ENCODE results near the gene CEP72.
"Not testable (repeated sequence)": the region's sequence is repeated elsewhere in the genome, so short reads cannot be mapped to it uniquely, and the experiment has no call there.

Gene CEP72

DNA sequence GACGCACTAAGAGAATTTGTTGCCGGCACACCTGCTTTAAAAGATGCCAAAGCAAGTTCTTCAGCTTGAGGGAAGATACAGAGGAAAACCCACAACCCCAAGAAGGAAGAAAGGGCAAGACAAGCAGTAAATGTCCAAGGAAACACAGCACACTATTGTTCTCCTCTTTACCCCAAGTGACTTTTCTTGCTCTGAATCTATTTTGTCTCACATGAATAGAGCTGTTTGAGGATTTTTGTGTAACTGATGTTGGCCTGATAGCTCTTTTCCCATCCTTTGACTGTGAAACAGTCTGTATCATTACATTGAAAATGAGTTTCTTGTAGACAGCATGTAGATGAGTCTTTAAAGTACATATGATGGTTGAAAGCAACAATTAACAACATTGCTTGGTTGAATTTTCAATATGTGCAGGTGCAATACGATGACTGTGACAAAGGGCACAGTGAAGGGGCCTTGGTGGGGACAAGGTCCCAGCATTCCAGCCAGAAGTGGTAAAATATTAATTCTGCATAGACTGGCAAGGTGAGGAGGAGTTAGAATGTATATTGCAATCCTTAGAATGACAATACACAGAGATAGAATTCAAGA lies 16.8 kb upstream of the CEP72 start:
- in situ Hi-C loops (cut with MboI; ENCODE audit: low sequenced_read_pairs): no loop called here

- in situ Hi-C loops (cut with MboI; ENCODE audit: low sequenced_read_pairs): no loop called here
Observed at GRCh38 chr5:597871-598563, 14.1 kb upstream of the CEP72 start.

- in situ Hi-C loops (cut with MboI; ENCODE audit: low sequenced_read_pairs): no loop called here
Observed at GRCh38 chr5:598564-598890, 13.6 kb upstream of the CEP72 start.

DNA sequence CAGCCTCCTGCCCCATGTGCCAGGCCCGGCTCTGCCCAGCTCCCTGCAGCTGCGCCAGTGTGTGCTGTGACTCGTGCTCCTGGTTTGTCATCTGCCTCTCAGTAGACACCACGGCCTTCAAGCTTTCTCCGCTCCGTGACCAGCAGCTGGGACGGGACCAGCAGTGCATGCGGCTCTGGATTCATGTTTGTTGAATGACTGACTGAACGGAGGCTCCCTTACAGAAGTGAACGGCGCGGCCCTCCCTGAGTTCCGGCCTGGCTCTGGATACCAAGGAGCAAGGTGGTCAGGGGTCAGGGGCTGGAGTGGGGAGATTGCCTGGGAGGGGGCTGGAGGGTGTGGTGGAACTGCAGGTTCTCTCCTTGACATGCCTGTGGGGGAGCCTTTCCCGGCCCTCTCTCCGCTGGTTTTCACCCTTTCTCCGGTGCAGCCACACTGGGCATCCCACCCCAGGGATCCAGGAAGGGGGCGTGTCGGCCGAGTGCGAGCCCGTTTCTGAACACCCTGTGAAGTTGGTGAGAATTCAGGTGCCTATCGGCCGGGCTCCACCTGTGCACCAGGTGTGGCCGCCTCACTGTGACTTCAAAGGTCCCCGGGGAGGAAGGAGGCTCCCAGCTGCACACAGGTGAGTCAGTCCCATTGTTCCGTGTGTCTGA lies 11.1 kb upstream of the CEP72 start:
- in situ Hi-C loops (cut with MboI; ENCODE audit: low sequenced_read_pairs): no loop called here

GRCh38 chr5:601771-602465 lies 10.2 kb upstream of the CEP72 start:
- in situ Hi-C loops (cut with MboI; ENCODE audit: low sequenced_read_pairs): no loop called here

DNA sequence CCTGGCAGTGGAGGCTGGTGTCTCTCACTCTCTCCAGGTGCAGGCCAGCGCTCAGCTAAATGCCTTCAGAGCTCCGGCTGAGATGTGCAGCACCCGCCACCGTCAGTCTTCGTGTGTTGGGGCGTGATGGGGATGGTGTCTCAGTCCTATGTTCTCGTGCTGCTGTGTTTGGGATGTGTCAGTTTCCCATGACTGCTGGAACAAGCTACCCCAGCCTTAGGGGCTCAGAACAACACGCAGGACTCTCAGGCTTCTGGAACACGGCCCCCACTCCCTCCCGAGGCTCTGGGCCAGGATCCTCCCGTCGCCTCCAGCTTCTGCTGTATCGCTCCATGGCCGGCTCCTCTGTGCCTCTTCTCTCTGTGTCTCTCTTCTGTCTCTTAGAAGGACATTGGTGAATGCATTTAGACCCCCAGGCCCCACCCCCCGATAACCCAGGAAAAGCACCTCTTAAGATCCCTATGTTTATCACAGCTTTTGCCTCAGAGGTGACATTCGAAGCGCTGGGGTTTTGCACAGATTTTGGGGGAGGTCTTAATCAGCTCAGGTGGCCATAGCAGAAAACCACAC lies 9.6 kb upstream of the CEP72 start:
- in situ Hi-C loops (cut with MboI; ENCODE audit: low sequenced_read_pairs): no loop called here

DNA sequence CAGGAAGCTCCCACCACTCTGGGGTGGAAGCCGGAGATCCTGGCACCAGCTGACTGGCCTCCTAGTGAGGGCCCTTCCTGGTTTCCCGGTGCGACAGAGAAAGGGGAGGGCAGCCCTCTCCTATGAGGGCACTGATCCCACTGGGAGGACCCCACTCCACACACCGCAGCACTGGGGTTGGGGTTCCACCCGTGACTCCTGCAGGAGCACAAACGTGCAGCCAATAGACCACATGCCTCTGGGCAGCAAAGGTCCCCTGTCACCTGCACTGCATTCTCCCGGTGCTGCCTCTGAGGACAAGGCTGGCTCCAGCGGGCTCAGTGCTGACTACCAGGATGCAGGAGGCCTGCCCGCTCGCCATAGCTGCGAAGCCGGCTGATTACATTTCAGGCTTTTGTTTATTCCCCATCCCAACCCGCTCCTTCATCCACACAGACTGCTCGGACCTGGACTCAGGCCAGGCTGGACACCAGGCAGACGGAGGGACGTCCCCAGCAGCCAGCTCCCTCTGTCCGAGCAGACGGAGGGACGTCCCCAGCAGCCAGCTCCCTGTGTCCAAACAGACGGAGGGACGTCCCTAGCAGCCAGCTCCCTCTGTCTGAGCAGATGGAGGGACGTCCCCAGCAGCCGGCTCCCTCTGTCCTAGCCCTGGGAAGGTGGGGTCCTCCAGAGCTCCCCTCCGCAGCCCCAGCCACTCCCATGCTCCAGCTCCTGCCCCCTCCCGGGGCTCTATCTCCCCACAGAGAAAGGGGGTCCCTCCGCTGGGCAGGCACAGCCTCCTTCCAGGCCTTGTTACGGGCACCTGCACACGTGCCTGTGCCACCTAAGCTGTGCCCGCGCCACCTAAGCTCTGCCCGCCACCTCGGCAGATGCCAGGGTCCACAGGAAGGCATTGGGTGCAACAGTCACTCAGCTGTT lies 8.8 kb upstream of the CEP72 start:
- in situ Hi-C loops (cut with MboI; ENCODE audit: low sequenced_read_pairs): no loop called here

GRCh38 chr5:604391-604831 lies 7.7 kb upstream of the CEP72 start:
- in situ Hi-C loops (cut with MboI; ENCODE audit: low sequenced_read_pairs): no loop called here

GRCh38 chr5:605090-605489 lies 7.0 kb upstream of the CEP72 start:
- in situ Hi-C loops (cut with MboI; ENCODE audit: low sequenced_read_pairs): not testable (repeated sequence)

- in situ Hi-C loops (cut with MboI; ENCODE audit: low sequenced_read_pairs): no loop called here
Observed at GRCh38 chr5:606061-606460, 6.1 kb upstream of the CEP72 start.

DNA sequence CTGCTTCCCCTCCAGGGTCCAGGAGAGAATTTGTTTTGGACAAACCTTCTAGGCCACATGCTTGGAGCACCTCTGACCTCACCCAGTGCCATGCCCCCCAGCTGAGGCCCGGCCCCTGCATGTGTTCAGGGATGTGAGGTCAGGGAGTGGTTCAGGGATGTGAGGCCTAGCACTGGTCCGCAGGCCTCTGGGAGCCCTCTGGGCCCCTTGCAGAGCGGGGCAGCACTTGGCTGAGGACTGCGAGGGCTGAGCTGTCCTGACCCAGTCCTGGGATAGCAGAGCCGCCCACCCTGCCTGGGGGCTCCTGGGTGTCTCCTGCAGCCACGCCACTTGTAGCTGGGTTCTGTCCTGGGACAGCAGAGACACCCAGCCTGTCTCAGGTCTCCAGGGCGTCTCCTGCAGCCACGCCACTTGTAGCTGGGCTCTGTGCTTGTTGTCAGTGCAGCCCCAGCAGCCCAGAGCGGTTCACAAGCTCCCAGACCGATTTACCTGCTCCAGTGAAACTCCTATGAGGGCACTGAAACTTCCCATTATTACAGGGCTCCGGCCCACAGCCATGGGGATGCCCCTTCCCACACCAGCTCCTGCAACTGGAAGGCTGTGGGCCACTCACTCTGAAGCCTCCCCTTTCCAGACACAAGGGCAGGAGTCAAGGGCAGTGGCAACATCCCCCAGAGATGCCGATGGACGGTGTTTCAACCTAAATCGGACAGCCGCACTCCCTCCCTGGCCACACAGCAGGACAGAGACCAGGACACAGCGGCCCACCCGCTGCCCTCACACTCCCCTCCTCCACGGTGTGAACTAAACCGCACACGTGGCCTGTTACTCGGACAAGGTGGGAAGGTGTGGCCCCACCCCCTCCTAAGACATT lies 5.4 kb upstream of the CEP72 start:
- in situ Hi-C loops (cut with MboI; ENCODE audit: low sequenced_read_pairs): no loop called here

- in situ Hi-C loops (cut with MboI; ENCODE audit: low sequenced_read_pairs): no loop called here
Observed at GRCh38 chr5:607541-608428, 4.4 kb upstream of the CEP72 start.

DNA sequence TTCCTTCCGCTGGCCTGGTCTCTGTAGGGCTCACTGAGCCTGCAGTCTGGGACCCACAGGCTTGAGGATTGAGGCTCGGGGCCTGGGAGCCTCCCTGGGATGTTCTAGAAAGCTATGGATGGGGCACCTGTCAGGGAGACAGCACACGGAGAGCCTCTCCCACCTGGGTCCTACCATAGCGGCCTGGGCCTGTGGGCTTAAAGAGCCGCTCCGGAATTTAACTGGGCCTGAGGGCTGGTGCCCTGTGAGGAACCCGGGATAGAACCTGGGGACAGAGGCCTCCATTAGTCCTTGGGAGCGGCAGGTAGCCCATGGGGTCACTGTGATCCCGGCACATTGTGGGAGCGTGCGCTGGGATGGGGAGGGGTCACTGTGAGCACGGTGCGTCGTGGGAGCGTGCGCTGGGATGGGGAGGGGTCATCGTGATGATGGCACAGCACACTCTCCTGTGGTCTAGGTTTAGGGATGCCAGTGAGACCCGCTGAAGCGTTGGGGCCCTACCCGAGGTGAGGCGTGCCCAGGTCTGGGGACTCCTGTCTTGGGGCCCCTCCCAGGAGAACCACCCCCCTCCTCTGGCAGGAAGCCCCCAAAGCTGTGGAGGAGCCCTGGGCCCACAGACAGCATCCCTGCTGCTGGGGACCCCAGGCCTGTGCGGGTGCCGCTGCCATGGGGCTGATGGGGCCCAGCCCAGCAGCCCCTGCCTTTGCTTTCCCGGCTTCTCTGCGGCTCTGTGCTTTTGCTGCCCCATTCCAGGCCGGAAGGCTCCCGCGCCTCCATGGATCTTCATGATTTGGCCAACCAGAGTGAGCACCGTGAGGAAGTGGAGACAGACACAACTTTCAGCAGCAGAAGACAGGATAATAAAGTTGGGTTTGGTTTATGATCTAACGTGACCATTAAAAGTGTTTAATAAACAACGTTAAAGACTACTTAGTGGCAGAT lies 3.4 kb upstream of the CEP72 start:
- in situ Hi-C loops (cut with MboI; ENCODE audit: low sequenced_read_pairs): no loop called here

- in situ Hi-C loops (cut with MboI; ENCODE audit: low sequenced_read_pairs): no loop called here
Observed at GRCh38 chr5:609506-609905, 2.6 kb upstream of the CEP72 start.

DNA sequence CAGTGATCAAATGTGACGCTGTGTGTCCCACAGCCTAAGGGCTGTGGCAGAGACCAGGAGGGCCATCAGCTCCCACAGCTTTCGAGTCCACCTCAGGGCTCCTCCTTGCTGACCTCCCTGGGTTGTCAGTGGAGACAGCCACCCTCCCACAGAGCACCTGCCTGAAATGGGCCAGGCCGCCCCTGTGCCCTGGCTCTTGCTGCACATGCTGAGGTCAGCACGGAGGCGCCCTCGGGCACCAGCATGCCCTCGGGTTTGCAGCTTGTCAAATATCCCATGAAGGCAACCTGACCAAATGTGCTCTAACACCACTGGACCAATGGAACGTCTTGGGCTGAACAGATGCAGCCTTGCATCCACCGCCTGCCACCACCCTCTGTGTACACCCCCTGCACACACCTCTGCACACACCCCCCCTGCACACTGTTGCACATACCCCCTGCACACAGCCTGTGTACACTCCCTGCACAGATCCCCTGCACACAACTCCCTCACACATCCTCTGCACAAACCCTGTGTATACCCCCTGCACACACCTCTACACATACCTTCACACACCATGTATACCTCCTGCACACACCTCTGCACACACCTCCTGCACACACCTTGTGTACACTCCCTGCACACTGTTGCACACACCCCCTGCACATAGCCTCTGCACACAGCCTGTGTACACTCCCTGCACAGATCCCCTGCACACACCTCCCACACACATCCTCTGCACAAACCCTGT lies 2.0 kb upstream of the CEP72 start:
- in situ Hi-C loops (cut with MboI; ENCODE audit: low sequenced_read_pairs): no loop called here

- in situ Hi-C loops (cut with MboI; ENCODE audit: low sequenced_read_pairs): no loop called here
Observed at GRCh38 chr5:610744-611730, 1.1 kb upstream of the CEP72 start.

Data from HL-60/S4 treated with retinoic acid at 250 ng/mL for 4 days and 3 days (cell line).